Measurements from ENCODE around the gene MOGAT1. TPM values are rescaled to one million over a fixed set of nuclear protein-coding genes. Genes with fewer than 3 reads are reported as not detected.

MOGAT1 gene
- total and polyA plus RNA-seq, 2 of the 13 experiments (the other 11 are each of a cell fraction or from before 2014, with no cell fraction given): 0.98 to 4.3 TPM

DNA sequence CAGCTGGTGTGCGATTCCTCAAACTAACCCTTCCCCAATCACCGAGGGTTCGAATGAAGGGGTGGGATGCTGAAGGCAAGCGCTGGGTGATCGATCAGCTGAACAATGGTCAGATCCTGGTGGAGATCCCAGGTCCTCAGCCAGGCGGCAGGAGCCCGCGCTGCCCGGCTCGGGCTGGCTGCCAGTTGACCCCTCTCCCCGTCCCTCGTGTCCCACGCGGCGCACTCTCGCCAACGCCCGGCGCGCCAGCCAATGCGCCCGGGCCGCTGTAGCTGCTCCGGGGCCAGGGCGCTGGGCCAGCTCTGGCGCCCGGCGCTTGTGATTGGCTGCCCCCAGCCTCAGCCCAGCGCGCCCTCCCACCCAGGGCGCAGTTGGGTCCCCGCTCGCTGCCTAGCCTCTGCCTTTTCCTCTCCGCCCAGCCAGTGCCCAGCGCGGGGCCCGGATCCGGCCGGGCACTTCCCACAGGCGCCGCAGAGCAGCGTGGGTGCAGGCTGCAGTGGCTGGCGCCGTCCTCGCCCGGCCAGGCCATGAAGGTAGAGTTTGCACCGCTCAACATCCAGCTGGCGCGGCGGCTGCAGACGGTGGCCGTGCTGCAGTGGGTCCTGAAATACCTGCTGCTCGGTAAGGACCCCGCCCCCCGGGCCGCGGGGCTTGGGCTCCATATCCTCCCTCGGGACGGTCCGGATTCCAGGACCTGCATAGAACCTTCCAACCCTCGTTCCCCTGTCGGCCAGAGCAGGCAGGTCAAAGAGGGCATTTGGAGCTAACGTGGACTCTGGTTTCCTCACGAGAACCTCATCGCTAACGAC is at the start of gene MOGAT1 (continued):
- TF ChIP-seq ZNF883 (CRISPR knock-in tag; IDR thresholded peaks at IDR 0.05; ENCODE audit: not compliant biosample characterization) (peak; percentile 69), SRSF1 (optimal IDR thresholded peaks at IDR 0.05; ENCODE audit: low read depth, low read length) (peak; percentile 52), ZBTB38 (CRISPR knock-in tag; IDR thresholded peaks at IDR 0.05) (peak; percentile 74; the same call in 1 of the 2 replicates), ZNF335 (CRISPR knock-in tag; IDR thresholded peaks at IDR 0.05) (peak; percentile 96), KDM5B (CRISPR knock-in tag; IDR thresholded peaks at IDR 0.05; ENCODE audit: borderline replicate concordance) (peak; percentile 100), SNRNP70 (IDR thresholded peaks at IDR 0.05; ENCODE audit: low read depth, low read length) (no peak), CAMTA2 (CRISPR knock-in tag; IDR thresholded peaks at IDR 0.05; ENCODE audit: borderline replicate concordance) (peak; percentile 93; the same call in 1 of the 2 replicates), SRY (CRISPR knock-in tag; IDR thresholded peaks at IDR 0.05) (0 out of 2 replicates have a peak, but pooled peaks have one; percentile 77), SIN3A (IDR thresholded peaks at IDR 0.05; ENCODE audit: borderline replicate concordance, low read depth, low read length) (peak; percentile 63; the same call in 1 of the 2 replicates), KLF11 (CRISPR knock-in tag; IDR thresholded peaks at IDR 0.05) (peak; percentile 75; the same call in 1 of the 2 replicates), FOXA1 (IDR thresholded peaks at IDR 0.05) (no peak), FOXA1 (CRISPR knock-in tag; IDR thresholded peaks at IDR 0.05) (0 out of 2 replicates have a peak, but pooled peaks have one; percentile 2), GATA4 (IDR thresholded peaks at IDR 0.05; ENCODE audit: borderline replicate concordance, low read depth) (peak; percentile 58), ZNF44 (CRISPR knock-in tag; IDR thresholded peaks at IDR 0.05) (peak; percentile 80; the same call in 1 of the 2 replicates), REPIN1 (CRISPR knock-in tag; IDR thresholded peaks at IDR 0.05; ENCODE audit: borderline replicate concordance, low read depth) (peak; percentile 80; the same call in 1 of the 2 replicates), ELF3 (CRISPR knock-in tag; IDR thresholded peaks at IDR 0.05) (peak; percentile 33; the same call in 1 of the 2 replicates), ZNF234 (CRISPR knock-in tag; conservative IDR thresholded peaks at IDR 0.05) (0 out of 2 replicates have a peak, but pooled peaks have one; percentile 68), SNAPC2 (CRISPR knock-in tag; IDR thresholded peaks at IDR 0.05) (peak; percentile 89)
- TF ChIP-seq, protein P1, sequence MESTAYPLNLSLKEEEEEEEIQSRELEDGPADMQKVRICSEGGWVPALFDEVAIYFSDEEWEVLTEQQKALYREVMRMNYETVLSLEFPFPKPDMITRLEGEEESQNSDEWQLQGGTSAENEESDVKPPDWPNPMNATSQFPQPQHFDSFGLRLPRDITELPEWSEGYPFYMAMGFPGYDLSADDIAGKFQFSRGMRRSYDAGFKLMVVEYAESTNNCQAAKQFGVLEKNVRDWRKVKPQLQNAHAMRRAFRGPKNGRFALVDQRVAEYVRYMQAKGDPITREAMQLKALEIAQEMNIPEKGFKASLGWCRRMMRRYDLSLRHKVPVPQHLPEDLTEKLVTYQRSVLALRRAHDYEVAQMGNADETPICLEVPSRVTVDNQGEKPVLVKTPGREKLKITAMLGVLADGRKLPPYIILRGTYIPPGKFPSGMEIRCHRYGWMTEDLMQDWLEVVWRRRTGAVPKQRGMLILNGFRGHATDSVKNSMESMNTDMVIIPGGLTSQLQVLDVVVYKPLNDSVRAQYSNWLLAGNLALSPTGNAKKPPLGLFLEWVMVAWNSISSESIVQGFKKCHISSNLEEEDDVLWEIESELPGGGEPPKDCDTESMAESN (CRISPR knock-in tag; conservative IDR thresholded peaks at IDR 0.05): peak; percentile 95
- TF ChIP-seq, protein P2, sequence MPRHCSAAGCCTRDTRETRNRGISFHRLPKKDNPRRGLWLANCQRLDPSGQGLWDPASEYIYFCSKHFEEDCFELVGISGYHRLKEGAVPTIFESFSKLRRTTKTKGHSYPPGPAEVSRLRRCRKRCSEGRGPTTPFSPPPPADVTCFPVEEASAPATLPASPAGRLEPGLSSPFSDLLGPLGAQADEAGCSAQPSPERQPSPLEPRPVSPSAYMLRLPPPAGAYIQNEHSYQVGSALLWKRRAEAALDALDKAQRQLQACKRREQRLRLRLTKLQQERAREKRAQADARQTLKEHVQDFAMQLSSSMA (CRISPR knock-in tag; IDR thresholded peaks at IDR 0.05): no peak; the same call in 1 of the 2 replicates
- TF ChIP-seq, protein P3, sequence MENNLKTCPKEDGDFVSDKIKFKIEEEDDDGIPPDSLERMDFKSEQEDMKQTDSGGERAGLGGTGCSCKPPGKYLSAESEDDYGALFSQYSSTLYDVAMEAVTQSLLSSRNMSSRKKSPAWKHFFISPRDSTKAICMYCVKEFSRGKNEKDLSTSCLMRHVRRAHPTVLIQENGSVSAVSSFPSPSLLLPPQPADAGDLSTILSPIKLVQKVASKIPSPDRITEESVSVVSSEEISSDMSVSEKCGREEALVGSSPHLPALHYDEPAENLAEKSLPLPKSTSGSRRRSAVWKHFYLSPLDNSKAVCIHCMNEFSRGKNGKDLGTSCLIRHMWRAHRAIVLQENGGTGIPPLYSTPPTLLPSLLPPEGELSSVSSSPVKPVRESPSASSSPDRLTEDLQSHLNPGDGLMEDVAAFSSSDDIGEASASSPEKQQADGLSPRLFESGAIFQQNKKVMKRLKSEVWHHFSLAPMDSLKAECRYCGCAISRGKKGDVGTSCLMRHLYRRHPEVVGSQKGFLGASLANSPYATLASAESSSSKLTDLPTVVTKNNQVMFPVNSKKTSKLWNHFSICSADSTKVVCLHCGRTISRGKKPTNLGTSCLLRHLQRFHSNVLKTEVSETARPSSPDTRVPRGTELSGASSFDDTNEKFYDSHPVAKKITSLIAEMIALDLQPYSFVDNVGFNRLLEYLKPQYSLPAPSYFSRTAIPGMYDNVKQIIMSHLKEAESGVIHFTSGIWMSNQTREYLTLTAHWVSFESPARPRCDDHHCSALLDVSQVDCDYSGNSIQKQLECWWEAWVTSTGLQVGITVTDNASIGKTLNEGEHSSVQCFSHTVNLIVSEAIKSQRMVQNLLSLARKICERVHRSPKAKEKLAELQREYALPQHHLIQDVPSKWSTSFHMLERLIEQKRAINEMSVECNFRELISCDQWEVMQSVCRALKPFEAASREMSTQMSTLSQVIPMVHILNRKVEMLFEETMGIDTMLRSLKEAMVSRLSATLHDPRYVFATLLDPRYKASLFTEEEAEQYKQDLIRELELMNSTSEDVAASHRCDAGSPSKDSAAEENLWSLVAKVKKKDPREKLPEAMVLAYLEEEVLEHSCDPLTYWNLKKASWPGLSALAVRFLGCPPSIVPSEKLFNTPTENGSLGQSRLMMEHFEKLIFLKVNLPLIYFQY (CRISPR knock-in tag; IDR thresholded peaks at IDR 0.05; ENCODE audit: borderline replicate concordance): peak; percentile 81
- TF ChIP-seq, protein P4, sequence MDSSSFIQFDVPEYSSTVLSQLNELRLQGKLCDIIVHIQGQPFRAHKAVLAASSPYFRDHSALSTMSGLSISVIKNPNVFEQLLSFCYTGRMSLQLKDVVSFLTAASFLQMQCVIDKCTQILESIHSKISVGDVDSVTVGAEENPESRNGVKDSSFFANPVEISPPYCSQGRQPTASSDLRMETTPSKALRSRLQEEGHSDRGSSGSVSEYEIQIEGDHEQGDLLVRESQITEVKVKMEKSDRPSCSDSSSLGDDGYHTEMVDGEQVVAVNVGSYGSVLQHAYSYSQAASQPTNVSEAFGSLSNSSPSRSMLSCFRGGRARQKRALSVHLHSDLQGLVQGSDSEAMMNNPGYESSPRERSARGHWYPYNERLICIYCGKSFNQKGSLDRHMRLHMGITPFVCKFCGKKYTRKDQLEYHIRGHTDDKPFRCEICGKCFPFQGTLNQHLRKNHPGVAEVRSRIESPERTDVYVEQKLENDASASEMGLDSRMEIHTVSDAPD (CRISPR knock-in tag; IDR thresholded peaks at IDR 0.05): peak; percentile 86

Measured in HepG2 (cell line).